CD8-positive, alpha-beta memory T cell (primary cell): Measurements from ENCODE around the gene DNAAF3. TPM values are rescaled to one million over a fixed set of nuclear protein-coding genes. Genes with fewer than 3 reads are reported as not detected.
A peak's percentile ranks its signal among the peaks of the same experiment; 100 is the strongest.
"Not testable (repeated sequence)": the region's sequence is repeated elsewhere in the genome, so short reads cannot be mapped to it uniquely, and the experiment has no call there.

Experiments
- CTCF ChIA-PET: fragments of 350-600 bp; sonication (Branson Sonifier 250); formaldehyde crosslinking; loops from one replicate; lab custom pipeline; 2021; ENCODE audit warnings: antibody characterized with exemption; lab: Charles Lee
- POLR2A ChIA-PET: fragments of 350-600 bp; sonication (Branson Sonifier 250); formaldehyde crosslinking; loops from one replicate; lab custom pipeline; 2021; ENCODE audit warnings: antibody characterized with exemption; lab: Charles Lee
- DNase-seq, 5 donors: peaks; one replicate each; pipeline versions ENCODE4 v3.0.0 to v3.0.0-alpha.2; 2020 to 2022; ENCODE audit warnings: mixed read lengths in 1 of 5
- H3K27ac ChIP-seq: one replicate; pipeline ENCODE4 v1.7.0; 2013; ENCODE audit warnings: low read depth, mild to moderate bottlenecking, low read length, moderate library complexity
- H3K27me3 ChIP-seq: 2 replicates; pipeline ENCODE4 v1.7.0; 2013; ENCODE audit warnings: low read length, mild to moderate bottlenecking; ENCODE audit not compliant: insufficient read depth, poor library complexity, severe bottlenecking
- H3K36me3 ChIP-seq: 2 replicates; pipeline ENCODE4 v1.7.0; 2013; ENCODE audit warnings: mild to moderate bottlenecking, low read length, moderate library complexity; ENCODE audit not compliant: insufficient read depth
- H3K4me1 ChIP-seq: 2 replicates; pipeline ENCODE4 v1.7.0; 2013; ENCODE audit warnings: mild to moderate bottlenecking, low read length, moderate library complexity; ENCODE audit not compliant: insufficient read depth
- H3K4me3 ChIP-seq: 2 replicates; pipeline ENCODE4 v1.7.0; 2013; ENCODE audit warnings: mild to moderate bottlenecking, low read length
- H3K9me3 ChIP-seq: 2 replicates; pipeline ENCODE4 v1.7.0; 2013; ENCODE audit warnings: mild to moderate bottlenecking, low read length
- H3K27ac Mint-ChIP-seq, 8 donors: one replicate each; pipeline ENCODE4 v1.8.0; 2020 to 2021; ENCODE audit warnings: mixed read lengths in 8 of 8, mild to moderate bottlenecking in 6 of 8, inconsistent platforms in 3 of 8, moderate library complexity in 3 of 8
- H3K27me3 Mint-ChIP-seq, 2 donors: one replicate each; pipeline ENCODE4 v1.8.0; 2020 to 2021; ENCODE audit warnings: mixed read lengths in 2 of 2, mild to moderate bottlenecking in 1 of 2, moderate library complexity in 1 of 2
- H3K36me3 Mint-ChIP-seq, 3 donors: one replicate each; pipeline ENCODE4 v1.8.0; 2020 to 2021; ENCODE audit warnings: mixed read lengths in 3 of 3, inconsistent platforms in 1 of 3, mild to moderate bottlenecking in 1 of 3
- H3K4me1 Mint-ChIP-seq, 3 donors: one replicate each; pipeline ENCODE4 v1.8.0; 2020 to 2021; ENCODE audit warnings: mixed read lengths in 3 of 3, inconsistent platforms in 1 of 3, mild to moderate bottlenecking in 1 of 3
- H3K4me3 Mint-ChIP-seq, 7 donors: one replicate each; pipeline ENCODE4 v1.8.0; 2020 to 2021; ENCODE audit warnings: mixed read lengths in 7 of 7, mild to moderate bottlenecking in 6 of 7, moderate library complexity in 4 of 7, inconsistent platforms in 2 of 7
- H3K9me3 Mint-ChIP-seq, 5 donors: one replicate each; pipeline ENCODE4 v1.8.0; 2020 to 2022; ENCODE audit warnings: mixed read lengths in 5 of 5, mild to moderate bottlenecking in 3 of 5, moderate library complexity in 2 of 5, inconsistent platforms in 1 of 5
- polyA plus RNA-seq: library from polyadenylated mRNA; unstranded; fragments of 300-500 nt; fragmentation: Illumina TruSeq; gene quantifications from one replicate; pipeline ENCODE4 v1.2.3, GENCODE V29; 2021
- total RNA-seq, 2 experiments: library from RNA; stranded (reverse); gene quantifications; one replicate each; pipeline ENCODE4 v1.2.3, GENCODE V29; 2021

The DNAAF3 gene
- total and polyA plus RNA-seq, 3 experiments from 2014 or later, result 0.27 TPM; not detected in 2

GRCh38 chr19:55156202-55157063 lies 10.0 kb downstream of the DNAAF3 start:
- DNase-seq, result peak in 1 of 5 donors; percentile 20
- CTCF ChIA-PET, result interaction anchor here (1.0 kb wide), 1 partner anchor 348 kb away, joined by 3 read pairs; no protein-coding TSS in a partner anchor
- Mint-ChIP-seq H3K4me3 (peak overlapping the region in 2 of 7 donors; percentile 25 to 63), H3K9me3 (peaks cover 3 to 11% (median 9%) of the 10 kb centered on the region in 5 donors), H3K27me3 (peaks cover 31 to 37% of the 10 kb centered on the region in 2 donors), H3K36me3 (peaks cover 0 to 1% (median 0%) of the 10 kb centered on the region in 3 donors), H3K27ac (no peak overlapping the region), H3K4me1 (peaks cover 23 to 29% (median 25%) of the 10 kb centered on the region in 3 donors)
- POLR2A ChIA-PET, result no interaction called here
- Histone ChIP-seq H3K36me3 (no peaks in the 10 kb centered on the region), H3K9me3 (peaks cover 9% of the 10 kb centered on the region), H3K4me3 (no peak overlapping the region), H3K4me1 (peaks cover 26% of the 10 kb centered on the region), H3K27me3 (peaks cover 5% of the 10 kb centered on the region), H3K27ac (peak overlapping the region; percentile 47)

GRCh38 chr19:55155784-55156183 lies 10.6 kb downstream of the DNAAF3 start:
- H3K9me3 ChIP-seq, H3K36me3 Mint-ChIP-seq, H3K27ac Mint-ChIP-seq, DNase-seq, H3K27me3 ChIP-seq, H3K4me3 Mint-ChIP-seq, POLR2A ChIA-PET, H3K36me3 ChIP-seq, H3K4me3 ChIP-seq: not testable (repeated sequence)
- H3K27me3 Mint-ChIP-seq, result peaks cover 31 to 37% of the 10 kb centered on the region in 2 donors
- Histone ChIP-seq H3K4me1 (peaks cover 28% of the 10 kb centered on the region), H3K27ac (peak overlapping the region; percentile 47)
- peaks cover 3 to 12% (median 9%) of the 10 kb centered on the region in 5 donors for H3K9me3 Mint-ChIP-seq
- H3K4me1 Mint-ChIP-seq, result peaks cover 23 to 29% (median 25%) of the 10 kb centered on the region in 3 donors
- CTCF ChIA-PET, result interaction anchor here (1.0 kb wide), 1 partner anchor 348 kb away, joined by 3 read pairs; no protein-coding TSS in a partner anchor

- Mint-ChIP-seq H3K27ac (peak overlapping the region in 3 of 8 donors; percentile 53 to 89 (median 79)), H3K4me1 (peaks cover 23 to 29% (median 25%) of the 10 kb centered on the region in 3 donors), H3K9me3 (peaks cover 3 to 12% (median 7%) of the 10 kb centered on the region in 5 donors), H3K36me3 (peaks cover 0 to 1% (median 0%) of the 10 kb centered on the region in 3 donors), H3K4me3 (peak overlapping the region in 1 of 7 donors; percentile 25), H3K27me3 (peaks cover 25 to 30% of the 10 kb centered on the region in 2 donors)
- ChIA-PET POLR2A (no interaction called here), CTCF (interaction anchor here (0.9 to 1.2 kb wide), 2 partner anchors 13 to 264 kb away, joined by 3 to 4 read pairs; no protein-coding TSS in a partner anchor)
- DNase-seq, result no peak
- no peak overlapping the region for H3K4me3 ChIP-seq
- no peak overlapping the region for H3K27ac ChIP-seq
- peaks cover 5% of the 10 kb centered on the region for H3K27me3 ChIP-seq
- H3K9me3 ChIP-seq, result peaks cover 10% of the 10 kb centered on the region
- H3K4me1 ChIP-seq, result peaks cover 28% of the 10 kb centered on the region
- H3K36me3 ChIP-seq, result no peaks in the 10 kb centered on the region
These were observed 12.7 kb downstream of the DNAAF3 start for GRCh38 chr19:55153652-55154264.

- H3K4me1 Mint-ChIP-seq, result peaks cover 23 to 29% (median 25%) of the 10 kb centered on the region in 3 donors
- H3K27me3 Mint-ChIP-seq, result peaks cover 25 to 27% of the 10 kb centered on the region in 2 donors
- H3K9me3 Mint-ChIP-seq, result peaks cover 3 to 12% (median 7%) of the 10 kb centered on the region in 5 donors
- Histone ChIP-seq H3K4me1 (peaks cover 28% of the 10 kb centered on the region), H3K4me3 (no peak overlapping the region), H3K27ac (no peak overlapping the region), H3K9me3 (peaks cover 10% of the 10 kb centered on the region), H3K27me3 (peaks cover 5% of the 10 kb centered on the region), H3K36me3 (no peaks in the 10 kb centered on the region)
- DNase-seq, result no peak
- POLR2A ChIA-PET, result no interaction called here
- H3K4me3 Mint-ChIP-seq, result no peak overlapping the region
- peak overlapping the region; percentile 34 to 95 (median 73) for H3K27ac Mint-ChIP-seq
- CTCF ChIA-PET, result no interaction called here
- peaks cover 0 to 1% (median 0%) of the 10 kb centered on the region in 3 donors for H3K36me3 Mint-ChIP-seq
These were observed 14.4 kb downstream of the DNAAF3 start for GRCh38 chr19:55152017-55152416.

GRCh38 chr19:55149078-55150003 lies 17.1 kb downstream of the DNAAF3 start, which contains the start of gene TNNT1:
TSS of gene TNNT1 (minus strand) at chr19:55149206. CDS start at chr19:55147157, 2,049 bp downstream.
- DNase-seq, result no peak
- Mint-ChIP-seq H3K36me3 (peaks cover 0 to 1% (median 0%) of the 10 kb centered on the region in 3 donors), H3K27me3 (peaks cover 27 to 33% of the 10 kb centered on the region in 2 donors), H3K9me3 (peaks cover 3 to 12% (median 7%) of the 10 kb centered on the region in 5 donors), H3K27ac (peak within 1 kb of the TSS in 1 of 8 donors; percentile 58), H3K4me1 (peaks cover 15 to 25% (median 18%) of the 10 kb centered on the region in 3 donors), H3K4me3 (peak within 1 kb of the TSS in 4 of 7 donors; percentile 17 to 59 (median 26))
- ChIA-PET CTCF (no interaction called here), POLR2A (no interaction called here)
- Histone ChIP-seq H3K4me1 (peaks cover 23% of the 10 kb centered on the region), H3K27ac (no peak within 1 kb of the TSS), H3K27me3 (peaks cover 14% of the 10 kb centered on the region), H3K4me3 (no peak within 1 kb of the TSS), H3K9me3 (peaks cover 10% of the 10 kb centered on the region), H3K36me3 (no peaks in the 10 kb centered on the region)

- ChIA-PET POLR2A (no interaction called here), CTCF (no interaction called here)
- H3K27me3 ChIP-seq, result peaks cover 15% of the 10 kb centered on the region
- H3K27ac ChIP-seq, result peak overlapping the region; percentile 43
- H3K9me3 ChIP-seq, result peaks cover 10% of the 10 kb centered on the region
- H3K4me1 Mint-ChIP-seq, result peaks cover 7 to 13% (median 8%) of the 10 kb centered on the region in 3 donors
- H3K9me3 Mint-ChIP-seq, result peaks cover 0 to 12% (median 5%) of the 10 kb centered on the region in 5 donors
- no peak overlapping the region for H3K4me3 ChIP-seq
- peak overlapping the region in 1 of 8 donors; percentile 38 for H3K27ac Mint-ChIP-seq
- H3K36me3 Mint-ChIP-seq, result peaks cover 0 to 1% (median 0%) of the 10 kb centered on the region in 3 donors
- peaks cover 14% of the 10 kb centered on the region for H3K4me1 ChIP-seq
- H3K36me3 ChIP-seq, result no peaks in the 10 kb centered on the region
- peak overlapping the region in 1 of 7 donors; percentile 59 for H3K4me3 Mint-ChIP-seq
- H3K27me3 Mint-ChIP-seq, result peaks cover 34 to 43% of the 10 kb centered on the region in 2 donors
- DNase-seq, result no peak
These were observed 18.7 kb downstream of the DNAAF3 start for GRCh38 chr19:55147545-55148251.
